Smooth muscle cell (in vitro differentiated cells): Measurements from ENCODE around the gene MTG1. TPM values are rescaled to one million over a fixed set of nuclear protein-coding genes. Genes with fewer than 3 reads are reported as not detected.
"Not testable (repeated sequence)": the region's sequence is repeated elsewhere in the genome, so short reads cannot be mapped to it uniquely, and the experiment has no call there.

Experiments used
- DNase-seq: peaks from one replicate; lab custom pipeline; 2025; ENCODE audit not compliant: unreplicated experiment; lab: John Stamatoyannopoulos, UW
- H2AFZ ChIP-seq: fragments of 200-600 bp; sonication (generic); 2 replicates; pipeline ENCODE4 v1.6.0; 2016; ENCODE audit warnings: antibody characterized with exemption, low read depth, mild to moderate bottlenecking
- H3F3A ChIP-seq: fragments of 200-600 bp; sonication (generic); 2 replicates; pipeline ENCODE4 v1.6.0; 2017; ENCODE audit warnings: antibody characterized with exemption, low read depth
- H3K27ac ChIP-seq: fragments of 200-600 bp; sonication (generic); 2 replicates; pipeline ENCODE4 v1.5.1; 2016; ENCODE audit warnings: low read depth, mild to moderate bottlenecking
- H3K27me3 ChIP-seq: fragments of 200-600 bp; sonication (generic); 2 replicates; pipeline ENCODE4 v1.6.1; 2016; ENCODE audit warnings: low read depth, mild to moderate bottlenecking
- H3K36me3 ChIP-seq: fragments of 200-600 bp; sonication (generic); 2 replicates; pipeline ENCODE4 v1.5.1; 2016; ENCODE audit warnings: low read depth
- H3K4me1 ChIP-seq: fragments of 200-600 bp; sonication (generic); 2 replicates; pipeline ENCODE4 v1.5.1; 2016; ENCODE audit warnings: low read depth
- H3K4me2 ChIP-seq: fragments of 200-600 bp; sonication (generic); 2 replicates; pipeline ENCODE4 v1.6.0; 2016; ENCODE audit warnings: mild to moderate bottlenecking
- H3K4me3 ChIP-seq: fragments of 200-600 bp; sonication (generic); 2 replicates; pipeline ENCODE4 v1.5.1; 2016; ENCODE audit warnings: mild to moderate bottlenecking
- H3K79me2 ChIP-seq: fragments of 200-600 bp; sonication (generic); 2 replicates; pipeline ENCODE4 v1.6.0; 2016; ENCODE audit warnings: low read depth, mild to moderate bottlenecking
- H3K9ac ChIP-seq: fragments of 200-600 bp; sonication (generic); 2 replicates; pipeline ENCODE4 v1.6.0; 2016; ENCODE audit warnings: low read depth
- H3K9me3 ChIP-seq: fragments of 200-600 bp; sonication (generic); replicated peaks from 2 replicates; pipeline ENCODE4 v1.5.1; 2016; ENCODE audit warnings: low read depth
- H4K20me1 ChIP-seq: fragments of 200-600 bp; sonication (generic); 2 replicates; pipeline ENCODE4 v1.6.0; 2016; ENCODE audit warnings: low read depth
- CTCF ChIP-seq: fragments of 200-600 bp; sonication (generic); IDR thresholded peaks from 2 replicates; pipeline ENCODE4 v1.5.1; 2017; ENCODE audit warnings: borderline replicate concordance, mild to moderate bottlenecking, antibody characterized with exemption; ENCODE audit not compliant: insufficient read depth, poor library complexity, severe bottlenecking
- WGBS: methylation state at CpG from one replicate; pipeline ENCODE4 v1.1.7; 2016; ENCODE audit warnings: low lambda C conversion rate; 5-methylcytosine and 5-hydroxymethylcytosine counted together
- polyA plus RNA-seq: library from polyadenylated mRNA; unstranded; fragments of >200 nt; fragmentation: Nextera tagmentation; extraction: Ambion mirVana; gene quantifications from 2 replicates; pipeline ENCODE4 v1.2.1, GENCODE V29; 2016
- total RNA-seq: library from RNA; depleted of rRNA; stranded (reverse); fragments of >200 nt; gene quantifications from 2 replicates; pipeline ENCODE4 v1.2.3, GENCODE V29; 2014

Gene MTG1
- total and polyA plus RNA-seq, 2 experiments from 2014 or later = 20.6 to 53.5 TPM

- H3K4me2 ChIP-seq = no peak overlapping the region
- no peaks in the 10 kb centered on the region for H3K79me2 ChIP-seq
- H3K4me1 ChIP-seq = peaks cover 3% of the 10 kb centered on the region
- no peaks in the 10 kb centered on the region for H3F3A ChIP-seq
- no peak for DNase-seq
- H3K27ac ChIP-seq = no peak overlapping the region
- H3K27me3 ChIP-seq = no peaks in the 10 kb centered on the region
- no peaks in the 10 kb centered on the region for H4K20me1 ChIP-seq
- WGBS = 87% methylated on average over 4 of the region's 4 CpGs
- no peak overlapping the region for H3K4me3 ChIP-seq
- H3K9ac ChIP-seq = no peak overlapping the region
- H3K9me3 ChIP-seq = no peaks in the 10 kb centered on the region
- no peaks in the 10 kb centered on the region for H3K36me3 ChIP-seq
- TF ChIP-seq CTCF = no peak
- no peak overlapping the region for H2AFZ ChIP-seq
Measured at GRCh38 chr10:133383551-133383950, 10.4 kb upstream of the MTG1 start.

GRCh38 chr10:133384071-133384470 lies 9.9 kb upstream of the MTG1 start:
- Histone ChIP-seq H3K4me2 (no peak overlapping the region), H3K4me3 (no peak overlapping the region), H2AFZ (no peak overlapping the region), H3K9me3 (no peaks in the 10 kb centered on the region), H3K79me2 (no peaks in the 10 kb centered on the region), H4K20me1 (no peaks in the 10 kb centered on the region), H3K9ac (no peak overlapping the region), H3F3A (no peaks in the 10 kb centered on the region), H3K27me3 (no peaks in the 10 kb centered on the region), H3K36me3 (no peaks in the 10 kb centered on the region), H3K4me1 (peaks cover 3% of the 10 kb centered on the region), H3K27ac (no peak overlapping the region)
- WGBS = 86% methylated on average over 13 of the region's 13 CpGs
- TF ChIP-seq CTCF = no peak
- no peak for DNase-seq

GRCh38 chr10:133385214-133385613 lies 8.7 kb upstream of the MTG1 start:
- no peaks in the 10 kb centered on the region for H3K36me3 ChIP-seq
- H3F3A ChIP-seq = no peaks in the 10 kb centered on the region
- H3K79me2 ChIP-seq = no peaks in the 10 kb centered on the region
- no peak overlapping the region for H3K9ac ChIP-seq
- H4K20me1 ChIP-seq = no peaks in the 10 kb centered on the region
- no peaks in the 10 kb centered on the region for H3K27me3 ChIP-seq
- no peak for TF ChIP-seq CTCF
- 100% methylated on average over 2 of the region's 2 CpGs for WGBS
- no peaks in the 10 kb centered on the region for H3K4me1 ChIP-seq
- no peak overlapping the region for H3K4me2 ChIP-seq
- H3K9me3 ChIP-seq = no peaks in the 10 kb centered on the region
- no peak overlapping the region for H3K4me3 ChIP-seq
- H3K27ac ChIP-seq = no peak overlapping the region
- no peak overlapping the region for H2AFZ ChIP-seq
- DNase-seq = no peak

GRCh38 chr10:133386951-133387350 lies 7.0 kb upstream of the MTG1 start:
- H3K27me3 ChIP-seq, H3K4me1 ChIP-seq, H3K9ac ChIP-seq, H2AFZ ChIP-seq, H3K36me3 ChIP-seq, H3K79me2 ChIP-seq, H4K20me1 ChIP-seq, H3K27ac ChIP-seq, H3F3A ChIP-seq, H3K4me3 ChIP-seq, DNase-seq, H3K9me3 ChIP-seq, H3K4me2 ChIP-seq: not testable (repeated sequence)
- WGBS = 98% methylated on average over 4 of the region's 4 CpGs
